ENCODE data around the gene PTOV1.
A peak's percentile ranks its signal among the peaks of the same experiment; 100 is the strongest.

Gene PTOV1

GRCh38 chr19:49838885-49839588, 11.9 kb upstream of the PTOV1 start:
- peaks cover 11% of the 10 kb centered on the region for H3K36me3 Mint-ChIP-seq (ENCODE audit: insufficient read depth)
- ATAC-seq (replicated peaks; ENCODE audit: extremely low read depth, poor library complexity, severe bottlenecking) (no peak), DNase-seq (ENCODE audit: low spot score in 2 of 2) (no peak)
- H3K4me3 Mint-ChIP-seq = no peak overlapping the region
- H3K9me3 Mint-ChIP-seq = no peaks in the 10 kb centered on the region
- no peaks in the 10 kb centered on the region for H3K4me1 Mint-ChIP-seq
- no peak overlapping the region for H3K27ac Mint-ChIP-seq (ENCODE audit: low read depth)
- no peaks in the 10 kb centered on the region for H3K27me3 Mint-ChIP-seq

- DNase-seq (ENCODE audit: low spot score in 2 of 2) (no peak), ATAC-seq (replicated peaks; ENCODE audit: extremely low read depth, poor library complexity, severe bottlenecking) (no peak)
- H3K36me3 Mint-ChIP-seq (ENCODE audit: insufficient read depth) = peaks cover 11% of the 10 kb centered on the region
- H3K9me3 Mint-ChIP-seq = no peaks in the 10 kb centered on the region
- no peaks in the 10 kb centered on the region for H3K4me1 Mint-ChIP-seq
- no peaks in the 10 kb centered on the region for H3K27me3 Mint-ChIP-seq
- H3K4me3 Mint-ChIP-seq = no peak overlapping the region
- H3K27ac Mint-ChIP-seq (ENCODE audit: low read depth) = no peak overlapping the region
Measured at GRCh38 chr19:49839713-49840112, 11.2 kb upstream of the PTOV1 start.

- DNase-seq (ENCODE audit: low spot score in 2 of 2) = no peak
- Mint-ChIP-seq H3K9me3 (no peaks in the 10 kb centered on the region), H3K4me3 (no peak overlapping the region), H3K4me1 (no peaks in the 10 kb centered on the region), H3K27me3 (no peaks in the 10 kb centered on the region), H3K27ac (ENCODE audit: low read depth) (no peak overlapping the region), H3K36me3 (ENCODE audit: insufficient read depth) (peaks cover 11% of the 10 kb centered on the region)
- no peak for ATAC-seq (replicated peaks; ENCODE audit: extremely low read depth, poor library complexity, severe bottlenecking)
Measured at GRCh38 chr19:49840321-49840720, 10.6 kb upstream of the PTOV1 start.

DNA sequence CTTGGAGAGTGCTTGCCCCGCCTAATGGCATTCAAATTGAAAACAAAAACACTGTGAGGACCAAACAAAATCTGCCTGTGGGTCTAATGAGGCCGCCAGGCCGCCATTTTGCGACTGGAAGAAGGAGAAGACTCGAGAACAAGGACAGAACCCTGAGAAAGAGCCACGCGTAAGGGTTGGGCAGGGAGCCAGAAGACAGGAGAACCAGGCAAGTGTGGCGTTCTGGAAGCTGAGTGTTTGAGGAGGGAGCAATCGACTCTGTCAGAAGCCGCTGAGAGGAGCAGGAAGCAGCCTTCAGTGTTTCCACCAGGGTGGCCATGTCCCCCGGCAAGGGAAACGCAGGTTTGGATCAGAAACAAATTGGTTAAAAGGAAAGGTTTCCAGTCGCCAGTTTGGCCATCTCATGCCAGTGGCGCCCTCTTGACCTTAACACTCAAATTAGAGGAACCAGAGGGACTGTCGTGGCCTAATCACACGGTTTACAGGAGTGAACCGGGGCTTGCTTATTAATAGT, 10.2 kb upstream of the PTOV1 start:
- ATAC-seq (replicated peaks; ENCODE audit: extremely low read depth, poor library complexity, severe bottlenecking) (no peak), DNase-seq (ENCODE audit: low spot score in 2 of 2) (no peak)
- H3K4me1 Mint-ChIP-seq = no peaks in the 10 kb centered on the region
- no peak overlapping the region for H3K4me3 Mint-ChIP-seq
- no peaks in the 10 kb centered on the region for H3K27me3 Mint-ChIP-seq
- no peaks in the 10 kb centered on the region for H3K9me3 Mint-ChIP-seq
- H3K27ac Mint-ChIP-seq (ENCODE audit: low read depth) = no peak overlapping the region
- peaks cover 10% of the 10 kb centered on the region for H3K36me3 Mint-ChIP-seq (ENCODE audit: insufficient read depth)

GRCh38 chr19:49843265-49843664, 7.7 kb upstream of the PTOV1 start:
- H3K27ac Mint-ChIP-seq (ENCODE audit: low read depth) = no peak overlapping the region
- H3K27me3 Mint-ChIP-seq = no peaks in the 10 kb centered on the region
- peaks cover 7% of the 10 kb centered on the region for H3K36me3 Mint-ChIP-seq (ENCODE audit: insufficient read depth)
- ATAC-seq (replicated peaks; ENCODE audit: extremely low read depth, poor library complexity, severe bottlenecking) (no peak), DNase-seq (ENCODE audit: low spot score in 2 of 2) (no peak)
- H3K4me1 Mint-ChIP-seq = peaks cover 4% of the 10 kb centered on the region
- no peaks in the 10 kb centered on the region for H3K9me3 Mint-ChIP-seq
- no peak overlapping the region for H3K4me3 Mint-ChIP-seq

GRCh38 chr19:49844138-49845095, 6.5 kb upstream of the PTOV1 start:
- peaks cover 15% of the 10 kb centered on the region for H3K4me1 Mint-ChIP-seq
- ATAC-seq (replicated peaks; ENCODE audit: extremely low read depth, poor library complexity, severe bottlenecking) (peak; percentile 36), DNase-seq (ENCODE audit: low spot score in 2 of 2) (no peak)
- no peaks in the 10 kb centered on the region for H3K27me3 Mint-ChIP-seq
- H3K9me3 Mint-ChIP-seq = peaks cover 5% of the 10 kb centered on the region
- H3K27ac Mint-ChIP-seq (ENCODE audit: low read depth) = no peak overlapping the region
- peaks cover 3% of the 10 kb centered on the region for H3K36me3 Mint-ChIP-seq (ENCODE audit: insufficient read depth)
- no peak overlapping the region for H3K4me3 Mint-ChIP-seq

DNA sequence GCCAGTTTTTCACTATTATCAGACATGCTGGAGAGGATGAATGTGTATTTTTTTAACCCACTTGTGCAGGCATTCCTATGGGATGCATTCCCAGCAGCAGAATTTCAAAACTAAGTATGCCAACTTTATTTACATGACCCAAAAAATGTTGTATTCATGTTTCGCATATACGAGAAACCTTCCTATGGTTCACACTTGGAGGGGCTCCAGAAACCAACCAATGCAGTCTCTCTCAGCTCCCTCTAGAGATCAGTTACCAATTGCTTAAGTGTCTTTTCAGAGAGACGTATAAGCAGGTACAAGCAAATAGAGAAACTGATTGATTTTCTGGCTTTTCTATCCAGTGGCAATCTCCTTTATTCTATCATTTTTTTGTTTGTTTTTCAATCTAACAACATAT, 5.5 kb upstream of the PTOV1 start:
- Mint-ChIP-seq H3K9me3 (peaks cover 5% of the 10 kb centered on the region), H3K4me3 (no peak overlapping the region), H3K27me3 (no peaks in the 10 kb centered on the region), H3K27ac (ENCODE audit: low read depth) (no peak overlapping the region), H3K36me3 (ENCODE audit: insufficient read depth) (peaks cover 3% of the 10 kb centered on the region), H3K4me1 (peaks cover 24% of the 10 kb centered on the region)
- DNase-seq (ENCODE audit: low spot score in 2 of 2) = no peak
- no peak for ATAC-seq (replicated peaks; ENCODE audit: extremely low read depth, poor library complexity, severe bottlenecking)

DNA sequence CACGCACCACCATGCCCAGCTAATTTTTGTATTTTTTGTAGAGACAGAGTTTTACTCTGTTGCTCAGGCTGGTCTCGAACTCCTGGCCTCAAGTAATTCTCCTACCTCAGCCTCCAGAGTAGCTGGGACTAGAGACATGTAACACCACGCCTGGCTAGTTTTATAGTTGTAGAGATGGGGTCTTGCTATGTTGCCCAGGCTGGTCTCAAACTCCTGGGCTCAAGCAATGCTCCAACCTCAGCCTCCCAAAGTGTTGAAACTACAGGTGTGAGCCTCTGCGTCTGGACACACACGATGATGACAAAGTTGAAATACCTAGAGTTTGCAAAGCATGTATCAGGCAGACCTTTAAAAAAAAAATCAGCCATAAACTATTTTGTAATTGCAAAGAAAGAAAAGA, 4.6 kb upstream of the PTOV1 start:
- no peak overlapping the region for H3K27ac Mint-ChIP-seq (ENCODE audit: low read depth)
- no peaks in the 10 kb centered on the region for H3K27me3 Mint-ChIP-seq
- DNase-seq (ENCODE audit: low spot score in 2 of 2) = no peak
- peaks cover 5% of the 10 kb centered on the region for H3K9me3 Mint-ChIP-seq
- H3K4me3 Mint-ChIP-seq = no peak overlapping the region
- H3K4me1 Mint-ChIP-seq = peaks cover 27% of the 10 kb centered on the region
- H3K36me3 Mint-ChIP-seq (ENCODE audit: insufficient read depth) = peaks cover 4% of the 10 kb centered on the region
- ATAC-seq (replicated peaks; ENCODE audit: extremely low read depth, poor library complexity, severe bottlenecking) = no peak

DNA sequence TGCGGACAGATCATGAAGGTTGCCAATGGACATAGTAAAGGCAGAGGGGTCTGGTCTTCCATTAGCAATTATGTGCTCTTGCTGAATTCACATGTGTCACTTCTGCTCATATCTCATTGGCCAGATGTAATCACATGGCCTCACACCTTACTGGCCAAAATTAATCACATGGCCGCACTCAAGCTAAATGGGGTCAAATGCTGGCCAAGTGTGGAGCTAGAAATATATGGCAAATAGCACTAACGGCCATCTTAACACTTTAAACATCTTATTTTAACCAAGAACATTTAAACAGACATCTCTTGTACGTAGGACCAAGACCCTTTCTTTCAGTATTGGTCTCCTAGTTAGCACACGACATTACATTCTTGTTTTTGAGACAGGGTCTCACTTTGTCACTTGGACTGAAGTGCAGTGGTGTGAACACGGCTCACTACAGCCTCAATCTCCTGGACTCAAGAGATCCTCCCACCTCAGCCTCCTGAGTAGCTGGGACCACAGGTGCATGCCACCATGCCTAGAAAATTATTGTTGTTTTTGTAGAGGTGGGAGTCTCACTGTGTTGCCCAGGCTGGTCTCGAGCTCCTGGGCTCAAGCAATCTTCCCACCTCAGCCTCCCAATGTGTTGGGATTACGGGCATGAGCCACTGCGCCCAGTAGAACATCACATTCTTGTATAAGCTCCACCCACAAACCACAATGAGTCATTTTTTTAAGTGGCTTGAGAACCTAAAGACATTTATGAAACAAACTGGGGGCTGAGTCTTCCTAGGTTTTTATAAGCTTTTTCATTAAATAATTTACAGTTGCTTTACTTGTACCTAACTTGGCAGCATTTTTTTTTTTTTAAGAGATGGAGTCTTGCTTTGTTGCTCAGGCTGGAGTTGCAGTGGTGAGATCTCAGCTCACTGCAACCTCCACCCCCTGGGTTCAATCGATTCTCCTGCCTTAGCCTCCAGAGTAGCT, 2.9 kb upstream of the PTOV1 start:
- no peak for DNase-seq (ENCODE audit: low spot score in 2 of 2)
- Mint-ChIP-seq H3K27ac (ENCODE audit: low read depth) (no peak overlapping the region), H3K27me3 (no peaks in the 10 kb centered on the region), H3K36me3 (ENCODE audit: insufficient read depth) (peaks cover 11% of the 10 kb centered on the region), H3K4me3 (no peak overlapping the region), H3K9me3 (peaks cover 5% of the 10 kb centered on the region), H3K4me1 (peaks cover 38% of the 10 kb centered on the region)
- no peak for ATAC-seq (replicated peaks; ENCODE audit: extremely low read depth, poor library complexity, severe bottlenecking)

GRCh38 chr19:49848938-49849337, 2.0 kb upstream of the PTOV1 start:
- Mint-ChIP-seq H3K4me3 (peak overlapping the region; percentile 48), H3K36me3 (ENCODE audit: insufficient read depth) (peaks cover 11% of the 10 kb centered on the region), H3K4me1 (peaks cover 38% of the 10 kb centered on the region), H3K27me3 (no peaks in the 10 kb centered on the region), H3K27ac (ENCODE audit: low read depth) (no peak overlapping the region), H3K9me3 (peaks cover 5% of the 10 kb centered on the region)
- no peak for ATAC-seq (replicated peaks; ENCODE audit: extremely low read depth, poor library complexity, severe bottlenecking)
- no peak for DNase-seq (ENCODE audit: low spot score in 2 of 2)

DNA sequence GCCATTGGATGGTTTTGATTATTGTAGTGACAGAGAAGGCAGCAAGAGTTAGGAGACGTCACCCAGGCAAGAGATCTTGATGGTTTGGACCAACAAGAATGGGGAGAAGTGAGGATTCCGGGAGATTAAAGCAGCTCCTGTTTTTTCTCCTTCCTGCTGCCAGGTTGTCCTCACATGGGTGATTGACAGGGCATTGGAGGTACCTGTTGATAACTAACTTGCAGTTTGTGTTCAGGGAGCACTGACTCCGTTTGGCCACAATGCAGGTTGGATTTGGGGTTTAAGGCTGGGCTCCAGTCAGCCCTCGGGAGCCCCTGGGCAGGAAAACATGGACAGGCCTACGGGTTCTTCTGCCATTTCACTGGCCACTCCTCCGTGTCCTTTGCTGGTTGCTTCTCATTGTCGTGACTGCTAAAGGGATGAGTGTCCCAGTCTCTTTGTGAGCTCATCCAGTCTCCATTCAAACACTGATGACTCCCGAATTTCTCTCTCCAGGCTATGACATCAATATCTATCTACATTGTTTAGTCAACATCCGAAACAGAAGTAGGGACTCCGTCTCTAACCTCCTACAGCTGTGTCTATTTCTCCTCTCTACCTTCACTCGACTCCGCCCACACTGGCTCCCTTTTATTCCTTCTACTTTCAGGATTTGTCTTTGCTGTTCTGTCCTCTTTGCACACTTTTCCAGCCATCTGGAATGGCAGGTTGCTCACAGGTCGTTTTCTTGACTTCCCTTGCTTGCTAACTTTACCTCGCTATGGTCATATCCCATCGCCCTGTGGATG, 1.3 kb upstream of the PTOV1 start:
- H3K27ac Mint-ChIP-seq (ENCODE audit: low read depth) = peak overlapping the region; percentile 74
- peaks cover 38% of the 10 kb centered on the region for H3K4me1 Mint-ChIP-seq
- ATAC-seq (replicated peaks; ENCODE audit: extremely low read depth, poor library complexity, severe bottlenecking) = no peak

DNA sequence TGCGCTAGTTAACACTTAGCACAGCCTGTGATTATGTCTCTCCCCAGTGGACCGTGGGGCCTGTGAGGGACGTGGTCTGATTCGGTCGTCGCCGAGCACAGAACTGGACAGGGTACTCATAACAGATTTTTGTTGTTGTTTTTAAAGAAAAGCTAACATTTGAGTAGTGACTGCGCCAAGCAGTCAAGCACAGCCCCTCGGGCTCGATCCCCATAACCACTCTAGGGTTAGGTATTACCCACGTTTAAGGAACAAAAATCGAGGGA, 805 bp upstream of the PTOV1 start:
- Mint-ChIP-seq H3K36me3 (ENCODE audit: insufficient read depth) (peaks cover 11% of the 10 kb centered on the region), H3K4me1 (peaks cover 38% of the 10 kb centered on the region), H3K4me3 (peak overlapping the region; percentile 85)

More for the DNA sequence above, 1.3 kb upstream of the PTOV1 start:
- DNase-seq (ENCODE audit: low spot score in 2 of 2) = no peak
- Mint-ChIP-seq H3K36me3 (ENCODE audit: insufficient read depth) (peaks cover 11% of the 10 kb centered on the region), H3K9me3 (peaks cover 5% of the 10 kb centered on the region), H3K27me3 (no peaks in the 10 kb centered on the region), H3K4me3 (peak overlapping the region; percentile 85)

More for the DNA sequence above, 805 bp upstream of the PTOV1 start:
- Mint-ChIP-seq H3K27me3 (no peaks in the 10 kb centered on the region), H3K9me3 (peaks cover 5% of the 10 kb centered on the region), H3K27ac (ENCODE audit: low read depth) (peak overlapping the region; percentile 74)
- no peak for DNase-seq (ENCODE audit: low spot score in 2 of 2)
- ATAC-seq (replicated peaks; ENCODE audit: extremely low read depth, poor library complexity, severe bottlenecking) = no peak

All from central memory CD8-positive, alpha-beta T cell (primary cell).